C4-2B (cell line): ENCODE results near the gene LRRC4C.

ENCODE experiments used
- CTCF ChIP-seq: fragments of 450-650 bp; conservative IDR thresholded peaks from 2 replicates; pipeline ENCODE4 v1.5.1; 2017; ENCODE audit warnings: mild to moderate bottlenecking
- ZFX ChIP-seq: fragments of 450-650 bp; IDR thresholded peaks from 2 replicates; pipeline ENCODE4 v1.6.1; 2017

- TF ChIP-seq CTCF: no peak
- TF ChIP-seq ZFX: no peak
These were observed 419.9 kb downstream of the LRRC4C start for GRCh38 chr11:41039592-41039991.
